SK-N-MC (cell line): Measurements from ENCODE around the gene TESPA1.

Experiments
- EZH2 ChIP-seq: fragments of 200-600 bp; sonication (generic); IDR thresholded peaks from one replicate; pipeline ENCODE4 v1.6.1; 2017; ENCODE audit warnings: antibody characterized with exemption
- FOXP2 ChIP-seq: optimal IDR thresholded peaks from 2 replicates; pipeline ENCODE3; 2011; ENCODE audit warnings: mild to moderate bottlenecking, moderate library complexity; ENCODE audit not compliant: insufficient read depth; ENCODE audit errors: extremely low read length, control extremely low read depth
- POLR2AphosphoS5 ChIP-seq: IDR thresholded peaks from 2 replicates; pipeline ENCODE4 v1.6.1; 2012; ENCODE audit warnings: mild to moderate bottlenecking, low read depth, low read length, borderline replicate concordance

- TF ChIP-seq POLR2AphosphoS5 = no peak
- TF ChIP-seq EZH2 = no peak
- TF ChIP-seq FOXP2 = no peak
These were observed 27.5 kb downstream of the TESPA1 start for GRCh38 chr12:54956818-54957641.
